Transverse colon (tissue), 4 donors: ENCODE data around the gene SLC38A10. TPM values are rescaled to one million over a fixed set of nuclear protein-coding genes. Genes with fewer than 3 reads are reported as not detected.

Source experiments
- DNase-seq: peaks from one replicate; pipeline ENCODE4 v3.0.0-alpha.2; 2019
- H3K27ac ChIP-seq, 4 donors: fragments of 200-600 bp; sonication (generic); 2 replicates each; pipeline ENCODE4 v1.5.1; 2016 to 2018; ENCODE audit warnings: inconsistent platforms in 4 of 4
- H3K27me3 ChIP-seq: fragments of 200-600 bp; sonication (generic); 2 replicates; pipeline ENCODE4 v1.5.1; 2017; ENCODE audit warnings: inconsistent platforms
- H3K36me3 ChIP-seq, 4 donors: fragments of 200-600 bp; sonication (generic); 2 replicates each; pipeline ENCODE4 v1.5.1; 2017 to 2019; ENCODE audit warnings: inconsistent platforms in 4 of 4
- H3K4me1 ChIP-seq, 4 donors: fragments of 200-600 bp; sonication (generic); 2 replicates each; pipeline ENCODE4 v1.5.1; 2017 to 2020; ENCODE audit warnings: inconsistent platforms in 4 of 4
- H3K4me3 ChIP-seq, 4 donors: fragments of 200-600 bp; sonication (generic); 1 replicate in 1 of 4; 2 replicates in 3 of 4; pipeline versions ENCODE4 v1.5.1 to v1.6.1; 2017 to 2019; ENCODE audit warnings: inconsistent platforms in 4 of 4
- H3K9me3 ChIP-seq, 2 donors: fragments of 200-600 bp; sonication (generic); 2 replicates each; pipeline ENCODE4 v1.5.1; 2017 to 2019; ENCODE audit warnings: inconsistent platforms in 2 of 2
- CTCF ChIP-seq, 5 experiments: fragments of 200-600 bp in 3 of 5; fragments of 450-650 bp in 2 of 5; sonication (generic) in 3 of 5; IDR thresholded peaks; 1 replicate in 2 of 5; 2 replicates in 3 of 5; pipeline ENCODE4 v1.5.1; 2016 to 2017; ENCODE audit warnings: antibody characterized with exemption in 5 of 5, inconsistent platforms in 3 of 5, mild to moderate bottlenecking in 2 of 5, moderate library complexity in 1 of 5
- EP300 ChIP-seq: sonication (generic); formaldehyde crosslinking; IDR thresholded peaks from one replicate; pipeline ENCODE4 v1.6.1; 2017; ENCODE audit warnings: antibody characterized with exemption, low read depth
- POLR2A ChIP-seq: fragments of 450-650 bp; IDR thresholded peaks from one replicate; pipeline ENCODE4 v1.6.1; 2016; ENCODE audit warnings: antibody characterized with exemption, mild to moderate bottlenecking, moderate library complexity
- POLR2AphosphoS5 ChIP-seq, 3 donors: sonication (generic); formaldehyde crosslinking; IDR thresholded peaks; one replicate each; pipeline ENCODE4 v1.6.1; 2016; ENCODE audit warnings: antibody characterized with exemption in 3 of 3
- WGBS, 2 donors: methylation state at CpG; one replicate each; pipeline ENCODE4 v1.1.5; 2018; ENCODE audit warnings: low coverage in 1 of 2; 5-methylcytosine and 5-hydroxymethylcytosine counted together
- in situ Hi-C, 4 donors: fragments of 200-750 bp; cut with MboI; loops; one replicate each; pipeline versions ENCODE4 v1.15.0 to v1.15.1; 2017; ENCODE audit warnings: low sequenced_read_pairs in 3 of 4, low pct_ligation_motif_present in 1 of 4, low pct_unique_long_range_greater_than_20kb in 1 of 4
- intact Hi-C: fragments of 100-400 bp; cut with DNase I; formaldehyde crosslinking; loops from one replicate; pipeline ENCODE4 v1.15.1; 2023; ENCODE audit warnings: low total_unique reads
- total RNA-seq, 4 donors: library from RNA; depleted of rRNA; stranded (reverse); fragments of >200 nt; gene quantifications; one replicate each; pipeline ENCODE4 v1.1.0, GENCODE V29; 2016

The SLC38A10 gene
- total RNA-seq, 4 donors from 2014 or later: 94.9 to 113 (median 98.9) TPM

- intact Hi-C loops: loop anchor here (10.0 kb wide), 1 partner anchor 60 kb away; the partner anchor contains the start of gene SLC38A10
- TF ChIP-seq CTCF (IDR thresholded peaks at IDR 0.05) (no peak), EP300 (no peak), POLR2AphosphoS5 (IDR thresholded peaks at IDR 0.05) (no peak), POLR2A (no peak)
- 93 to 100% methylated on average over 1 to 13 of the region's 13 CpGs for WGBS, 2 donors
- peaks cover 0 to 8% (median 0%) of the 10 kb centered on the region in 4 donors for H3K36me3 ChIP-seq
- no peaks in the 10 kb centered on the region for H3K9me3 ChIP-seq
- no peak overlapping the region for H3K4me3 ChIP-seq
- no peaks in the 10 kb centered on the region for H3K27me3 ChIP-seq
- no peak overlapping the region for H3K27ac ChIP-seq
- H3K4me1 ChIP-seq: peaks cover 8 to 17% (median 13%) of the 10 kb centered on the region in 4 donors
- no peak for DNase-seq
- in situ Hi-C loops: no loop called here
Observed at GRCh38 chr17:81234506-81234855, 60.6 kb downstream of the SLC38A10 start.

DNA sequence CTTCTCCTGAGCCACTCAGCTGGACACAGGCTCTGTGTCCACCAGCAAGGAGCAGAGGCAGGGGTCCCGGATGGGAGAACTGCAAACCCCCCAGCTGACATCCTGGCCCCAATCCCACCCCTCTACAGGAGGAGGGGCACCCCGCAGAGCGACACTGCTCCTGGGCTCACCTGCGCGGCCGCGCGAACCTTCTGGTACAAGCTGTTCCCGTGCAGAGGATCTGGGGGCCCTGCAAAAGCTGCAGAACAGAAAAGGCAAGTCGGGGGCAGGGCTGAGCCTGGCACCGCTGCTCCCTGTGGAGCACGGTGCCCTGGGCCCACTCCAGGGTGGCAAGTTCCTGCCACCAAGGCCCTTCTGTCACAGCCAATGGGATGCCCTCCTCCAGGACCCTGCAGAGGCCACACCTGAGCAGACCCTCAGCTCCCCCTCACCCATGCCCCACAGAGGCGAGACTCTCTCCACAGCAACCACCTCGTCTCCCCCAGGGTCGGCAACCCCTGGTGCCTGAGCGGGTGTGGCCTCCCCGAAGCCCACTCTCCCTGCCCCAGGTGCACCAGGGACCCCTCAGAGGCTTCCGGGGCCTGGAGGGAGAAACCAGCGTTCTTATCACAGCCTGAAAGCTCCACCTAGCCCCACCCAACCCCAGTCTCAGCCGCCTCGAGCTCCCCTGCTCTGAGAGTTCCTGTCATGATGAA lies 61.1 kb downstream of the SLC38A10 start:
- Histone ChIP-seq H3K9me3 (no peaks in the 10 kb centered on the region), H3K4me3 (no peak overlapping the region), H3K4me1 (peaks cover 8 to 16% (median 13%) of the 10 kb centered on the region in 4 donors), H3K36me3 (peaks cover 0 to 8% (median 0%) of the 10 kb centered on the region in 4 donors), H3K27me3 (no peaks in the 10 kb centered on the region), H3K27ac (no peak overlapping the region)
- no peak for DNase-seq
- TF ChIP-seq POLR2AphosphoS5 (IDR thresholded peaks at IDR 0.05): no peak
- TF ChIP-seq CTCF (IDR thresholded peaks at IDR 0.05): no peak
- no peak for TF ChIP-seq POLR2A
- no peak for TF ChIP-seq EP300
- in situ Hi-C loops: no loop called here
- WGBS, 2 donors: 90% methylated on average over 17 of the region's 21 CpGs; no CpG with 5 or more reads in 1 of the 2 donors
- intact Hi-C loops: loop anchor here (10.0 kb wide), 1 partner anchor 61 kb away; the partner anchor contains the start of gene SLC38A10

GRCh38 chr17:81233316-81233715 lies 61.8 kb downstream of the SLC38A10 start:
- no peak overlapping the region for H3K27ac ChIP-seq
- peaks cover 0 to 8% (median 0%) of the 10 kb centered on the region in 4 donors for H3K36me3 ChIP-seq
- H3K4me1 ChIP-seq: peaks cover 8 to 16% (median 13%) of the 10 kb centered on the region in 4 donors
- H3K4me3 ChIP-seq: no peak overlapping the region
- DNase-seq: no peak
- no peaks in the 10 kb centered on the region for H3K9me3 ChIP-seq
- H3K27me3 ChIP-seq: no peaks in the 10 kb centered on the region
- in situ Hi-C loops: no loop called here
- TF ChIP-seq POLR2A: no peak
- TF ChIP-seq CTCF (IDR thresholded peaks at IDR 0.05): no peak
- no peak for TF ChIP-seq EP300
- no peak for TF ChIP-seq POLR2AphosphoS5 (IDR thresholded peaks at IDR 0.05)
- 95% methylated on average over 17 of the region's 17 CpGs; no CpG with 5 or more reads in 1 of the 2 donors for WGBS, 2 donors
- intact Hi-C loops: loop anchor here (10.0 kb wide), 1 partner anchor 61 kb away; the partner anchor contains the start of gene SLC38A10

DNA sequence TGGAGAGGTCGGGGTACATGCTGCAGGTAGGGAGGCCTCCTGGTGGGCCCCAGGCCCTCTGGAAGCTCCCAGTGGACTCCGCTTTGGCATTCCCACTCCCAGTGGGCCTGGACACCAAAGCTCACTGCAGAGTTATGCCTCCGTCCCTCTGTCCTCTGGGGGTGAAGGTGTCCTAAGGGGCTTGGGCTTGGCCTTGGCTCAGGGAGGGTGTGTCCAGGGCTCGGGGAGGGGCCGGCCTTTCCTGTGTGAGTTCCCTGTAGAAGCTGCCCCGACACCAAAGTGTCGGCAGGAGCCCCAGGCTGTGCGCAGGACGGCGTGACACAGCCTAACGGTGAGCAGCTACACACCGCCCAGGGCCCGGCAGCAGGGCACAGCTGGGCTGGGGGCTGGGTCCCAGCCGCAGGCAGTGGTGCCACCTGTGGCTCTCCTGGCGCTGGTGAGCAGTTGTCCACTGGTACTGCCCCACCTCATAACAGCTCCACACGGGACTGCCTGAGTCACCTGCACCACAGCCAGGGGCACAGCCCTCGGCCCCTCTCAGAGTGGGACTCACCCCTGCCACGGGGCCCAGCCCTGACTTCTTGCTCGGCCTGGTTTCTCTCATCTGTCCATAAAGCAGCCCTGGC lies 62.4 kb downstream of the SLC38A10 start:
- no peak overlapping the region for H3K27ac ChIP-seq
- H3K36me3 ChIP-seq: peaks cover 0 to 8% (median 0%) of the 10 kb centered on the region in 4 donors
- TF ChIP-seq POLR2A: no peak
- TF ChIP-seq CTCF (IDR thresholded peaks at IDR 0.05): no peak
- TF ChIP-seq EP300: no peak
- TF ChIP-seq POLR2AphosphoS5 (IDR thresholded peaks at IDR 0.05): no peak
- H3K4me3 ChIP-seq: no peak overlapping the region
- 90% methylated on average over 18 of the region's 19 CpGs; no CpG with 5 or more reads in 1 of the 2 donors for WGBS, 2 donors
- peaks cover 3 to 10% (median 8%) of the 10 kb centered on the region in 4 donors for H3K4me1 ChIP-seq
- H3K9me3 ChIP-seq: no peaks in the 10 kb centered on the region
- no peaks in the 10 kb centered on the region for H3K27me3 ChIP-seq
- intact Hi-C loops (loop anchor here (10.0 kb wide), 1 partner anchor 62 kb away; the partner anchor contains the start of gene SLC38A10), in situ Hi-C loops (no loop called here)
- DNase-seq: no peak
